GM12801 (cell line): Measurements from ENCODE around the gene PPP4R2.

Source experiments
- CTCF ChIP-seq: IDR thresholded peaks from one replicate; pipeline ENCODE4 v1.5.1; 2011; ENCODE audit warnings: control low read depth; ENCODE audit not compliant: insufficient read length; ENCODE audit errors: extremely low read depth

The PPP4R2 gene

GRCh38 chr3:73060302-73060723, 63.7 kb downstream of the PPP4R2 start:
- TF ChIP-seq CTCF = no peak

GRCh38 chr3:73061416-73061815, 64.8 kb downstream of the PPP4R2 start, which contains the start of gene EBLN2:
EBLN2 (plus strand) TSS chr3:73061659; CDS start chr3:73062082, 423 bp downstream.
- no peak for TF ChIP-seq CTCF

- TF ChIP-seq CTCF = no peak
Observed at GRCh38 chr3:73068419-73068818, 71.8 kb downstream of the PPP4R2 start.

- no peak for TF ChIP-seq CTCF
Observed at GRCh38 chr3:73069187-73069586, 72.6 kb downstream of the PPP4R2 start.

- no peak for TF ChIP-seq CTCF
Observed at GRCh38 chr3:73069775-73070444, 73.3 kb downstream of the PPP4R2 start.

- TF ChIP-seq CTCF = no peak
Observed at GRCh38 chr3:73070675-73071575, 74.3 kb downstream of the PPP4R2 start.

- no peak for TF ChIP-seq CTCF
Observed at GRCh38 chr3:73071952-73072351, 75.3 kb downstream of the PPP4R2 start.
